HG03103 (cell line): Measurements from ENCODE around the gene ACAN.
"Not testable (repeated sequence)": the region's sequence is repeated elsewhere in the genome, so short reads cannot be mapped to it uniquely, and the experiment has no call there.

Experiments
- ATAC-seq: cut with Tn5 transposase; IDR thresholded peaks from one replicate; pipeline ENCODE4 v1.9.1; 2021; ENCODE audit warnings: low read depth; ENCODE audit not compliant: unreplicated experiment

ACAN gene

DNA sequence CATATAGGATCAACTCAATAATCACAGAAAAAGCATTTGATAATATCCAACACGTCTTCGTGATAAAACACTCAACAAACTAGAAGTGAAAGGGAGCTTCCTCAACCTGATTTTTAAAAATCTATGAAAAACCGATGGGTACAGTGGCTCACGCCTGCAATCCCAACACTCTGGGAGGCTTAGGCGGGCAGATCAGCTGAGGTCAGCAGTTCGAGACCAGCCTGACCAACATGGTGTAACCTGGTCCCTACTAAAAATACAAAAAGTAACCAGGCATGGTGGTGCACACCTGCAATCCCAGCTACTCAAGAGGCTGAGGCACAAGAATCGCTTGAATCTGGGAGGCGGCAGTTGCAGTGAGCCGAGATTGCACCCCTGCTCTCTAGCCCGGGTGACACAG lies 112.1 kb downstream of the ACAN start:
- ATAC-seq = no peak

DNA sequence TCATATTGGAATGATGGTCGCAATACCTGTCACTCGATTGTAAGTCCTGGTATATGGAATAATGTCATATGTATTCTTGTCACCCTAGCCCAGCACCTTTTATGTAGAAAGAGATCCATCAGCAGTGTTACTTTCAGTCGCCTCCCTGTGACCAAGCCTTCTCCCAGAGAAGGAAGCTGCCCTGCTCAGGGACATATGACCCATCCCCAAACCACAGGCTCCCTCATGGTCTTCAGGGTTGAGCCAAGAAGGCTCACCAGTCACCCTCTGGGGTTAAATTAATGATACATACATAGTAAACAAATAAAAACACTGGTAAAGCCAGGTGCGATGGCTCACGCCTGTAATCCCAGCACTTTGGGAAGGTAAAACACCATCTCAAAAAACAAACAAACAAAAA lies 114.5 kb downstream of the ACAN start:
- ATAC-seq = no peak

DNA sequence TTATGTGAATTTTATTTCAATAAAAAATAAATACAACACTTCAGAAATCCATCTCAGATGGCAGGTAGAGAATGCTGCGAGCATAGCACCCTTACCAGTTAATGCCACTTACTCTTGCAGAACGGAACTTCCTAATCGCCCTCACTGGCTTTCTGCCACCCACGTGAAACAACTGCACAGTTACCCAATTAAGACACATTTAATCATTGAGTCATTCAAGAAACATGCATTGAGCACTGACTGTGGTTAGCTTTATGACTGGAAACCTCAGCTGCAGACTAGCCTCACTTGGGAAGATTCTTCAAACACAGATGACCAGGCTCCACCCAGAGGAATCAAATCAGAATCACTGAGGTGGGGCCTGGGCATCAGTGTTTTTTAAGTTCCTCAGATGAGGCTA lies 115.5 kb downstream of the ACAN start:
- ATAC-seq = peak; percentile 55

DNA sequence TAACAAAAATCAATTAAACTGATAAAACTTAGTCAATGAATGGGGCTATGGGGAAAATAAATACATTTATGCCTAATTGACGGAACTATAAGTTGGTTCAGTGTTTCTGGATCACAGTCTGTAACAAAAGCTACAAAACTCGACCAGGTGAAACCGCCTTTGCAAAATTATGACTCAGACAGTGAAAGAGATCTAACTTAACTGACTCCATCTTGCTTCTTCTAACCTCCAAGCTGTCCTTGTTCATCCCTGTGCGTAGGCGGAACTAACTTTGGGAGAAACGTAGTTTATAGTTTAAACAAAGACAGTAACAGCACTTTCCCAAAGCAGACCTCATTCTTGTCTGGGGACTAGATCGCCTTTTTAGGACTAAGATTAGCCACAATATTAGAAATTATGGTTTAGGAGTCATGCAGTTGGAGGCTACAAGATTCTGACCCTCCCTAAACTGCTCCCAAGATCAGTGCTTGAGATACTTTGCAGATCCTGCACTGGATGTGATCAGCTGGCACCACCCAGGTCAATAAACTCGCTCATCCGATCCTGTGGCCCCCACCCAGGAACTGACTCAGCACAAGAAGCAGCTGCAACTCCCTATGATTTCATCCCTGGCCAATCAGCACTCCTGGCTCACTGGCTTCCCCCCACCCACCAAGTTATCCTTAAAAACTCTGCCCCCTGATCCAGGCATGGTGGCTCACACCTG lies 117.1 kb downstream of the ACAN start:
- ATAC-seq = no peak

DNA sequence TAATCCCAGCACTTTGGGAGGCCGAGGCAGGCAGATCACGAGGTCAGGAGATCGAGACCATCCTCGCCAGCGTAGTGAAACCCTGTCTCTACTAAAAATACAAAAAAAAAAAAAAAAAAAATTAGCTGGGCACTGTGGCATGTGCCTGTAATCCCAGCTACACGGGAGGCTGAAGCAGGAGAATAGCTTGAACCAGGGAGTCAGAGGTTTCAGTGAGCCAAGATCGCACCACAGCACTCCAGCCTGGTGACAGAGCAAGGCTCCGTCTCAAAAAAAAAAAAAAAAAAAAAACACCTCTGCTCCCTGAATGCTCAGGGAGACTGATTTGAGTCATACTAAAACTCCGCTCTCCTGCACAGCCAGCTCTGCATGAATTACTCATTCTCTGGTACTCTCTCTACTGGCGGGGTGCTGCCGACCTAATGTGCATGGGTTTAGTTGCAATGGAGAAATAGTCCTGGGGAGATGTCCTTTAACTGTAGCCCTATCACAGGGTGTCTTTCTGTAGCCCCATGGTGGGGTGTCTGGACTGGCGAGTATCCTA lies 117.7 kb downstream of the ACAN start:
- ATAC-seq = not testable (repeated sequence)
